Left lung (tissue), 10 donors: ENCODE measurements around the gene RASSF1. TPM values are rescaled to one million over a fixed set of nuclear protein-coding genes. Genes with fewer than 3 reads are reported as not detected.
"Not testable (repeated sequence)": the region's sequence is repeated elsewhere in the genome, so short reads cannot be mapped to it uniquely, and the experiment has no call there.

ENCODE experiments used
- ATAC-seq: fragments of 200-7000 bp; cut with Tn5 transposase; one replicate; pipeline ENCODE4 v1.9.1; 2020; ENCODE audit warnings: moderate library complexity
- DNase-seq, 4 donors: peaks; one replicate each; pipeline ENCODE4 v3.0.0-alpha.2; 2013 to 2020
- H3K27ac ChIP-seq, 2 donors: fragments of 200-600 bp; sonication (generic) in 1 of 2; one replicate each; pipeline versions ENCODE4 v1.5.0 to v1.8.0; 2020 to 2021
- H3K27me3 ChIP-seq, 2 donors: fragments of 200-600 bp; sonication (generic) in 1 of 2; one replicate each; pipeline versions ENCODE4 v1.5.0 to v1.8.0; 2020 to 2021
- H3K36me3 ChIP-seq, 2 donors: fragments of 200-600 bp; sonication (generic) in 1 of 2; one replicate each; pipeline versions ENCODE4 v1.5.0 to v1.8.0; 2020 to 2021
- H3K4me1 ChIP-seq, 2 donors: fragments of 200-600 bp; one replicate each; pipeline ENCODE4 v1.8.0; 2021
- H3K4me3 ChIP-seq, 2 donors: fragments of 200-600 bp; sonication (generic) in 1 of 2; one replicate each; pipeline versions ENCODE4 v1.5.0 to v1.8.0; 2020 to 2021; ENCODE audit warnings: mild to moderate bottlenecking in 1 of 2
- H3K9me3 ChIP-seq, 2 donors: fragments of 200-600 bp; sonication (generic) in 1 of 2; one replicate each; pipeline versions ENCODE4 v1.5.0 to v1.8.0; 2020 to 2021
- CTCF ChIP-seq, 2 donors: fragments of 200-600 bp; sonication (generic) in 1 of 2; IDR thresholded peaks; one replicate each; pipeline versions ENCODE4 v1.5.0 to v1.8.0; 2021; ENCODE audit warnings: antibody characterized with exemption in 2 of 2
- intact Hi-C, 2 donors: fragments of 100-400 bp; cut with DNase I; formaldehyde crosslinking; loops; one replicate each; pipeline versions ENCODE4 v1.11.2 to v1.14.2; 2022
- polyA plus RNA-seq, 6 donors: library from polyadenylated mRNA; unstranded; fragments of 120-200 nt; gene quantifications; one replicate each; pipeline ENCODE4 v1.2.1, GENCODE V29; 2013; ENCODE audit not compliant: insufficient read length in 6 of 6
- total RNA-seq, 2 donors: library from RNA; stranded (reverse); fragmentation: NEBNext Ultra II Directional; extraction: Animal tissue kit (Norgen Biotek cat#: 25700); gene quantifications; one replicate each; pipeline ENCODE4 v1.2.1, GENCODE V29; 2021
- donor health status: DM: no; HTN: yes; CAD: no.
- donor health status: DM: no; HTN: no; CAD: no.

RASSF1 gene
- total and polyA plus RNA-seq, 8 donors, result 24.9 to 40.7 (median 28.8) TPM

- no peak for TF ChIP-seq CTCF (IDR thresholded peaks at IDR 0.05)
- H3K27me3 ChIP-seq, result no peaks in the 10 kb centered on the region
- no peak overlapping the region for H3K27ac ChIP-seq
- DNase-seq (no peak), ATAC-seq (no peak)
- no peak overlapping the region for H3K4me3 ChIP-seq
- H3K9me3 ChIP-seq, result no peaks in the 10 kb centered on the region
- intact Hi-C loops, result no loop called here
- peaks cover 11 to 20% of the 10 kb centered on the region in 2 donors for H3K4me1 ChIP-seq
- H3K36me3 ChIP-seq, result peaks cover 0 to 48% of the 10 kb centered on the region in 2 donors
These were observed 51.5 kb downstream of the RASSF1 start for GRCh38 chr3:50289130-50289529.

GRCh38 chr3:50288387-50289007 is 52.1 kb downstream of the RASSF1 start:
- H3K4me1 ChIP-seq, result peaks cover 11 to 20% of the 10 kb centered on the region in 2 donors
- no peak for ATAC-seq
- intact Hi-C loops, result no loop called here
- no peak for DNase-seq
- H3K27ac ChIP-seq, result no peak overlapping the region
- H3K27me3 ChIP-seq, result no peaks in the 10 kb centered on the region
- no peak overlapping the region for H3K4me3 ChIP-seq
- H3K9me3 ChIP-seq, result no peaks in the 10 kb centered on the region
- peaks cover 0 to 48% of the 10 kb centered on the region in 2 donors for H3K36me3 ChIP-seq
- no peak for TF ChIP-seq CTCF (IDR thresholded peaks at IDR 0.05)

- Histone ChIP-seq H3K9me3 (no peaks in the 10 kb centered on the region), H3K27ac (no peak overlapping the region), H3K36me3 (peaks cover 0 to 48% of the 10 kb centered on the region in 2 donors), H3K27me3 (no peaks in the 10 kb centered on the region), H3K4me3 (no peak overlapping the region), H3K4me1 (peaks cover 5 to 9% of the 10 kb centered on the region in 2 donors)
- no peak for DNase-seq
- intact Hi-C loops, result no loop called here
- ATAC-seq, result no peak
- no peak for TF ChIP-seq CTCF (IDR thresholded peaks at IDR 0.05)
These were observed 53.4 kb downstream of the RASSF1 start for GRCh38 chr3:50287262-50287661.

- intact Hi-C loops, result no loop called here
- DNase-seq (peak in 1 of 4 donors; percentile 65), ATAC-seq (no peak)
- H3K36me3 ChIP-seq, result peaks cover 0 to 48% of the 10 kb centered on the region in 2 donors
- H3K9me3 ChIP-seq, result no peaks in the 10 kb centered on the region
- no peaks in the 10 kb centered on the region for H3K27me3 ChIP-seq
- peaks cover 5 to 7% of the 10 kb centered on the region in 2 donors for H3K4me1 ChIP-seq
- no peak overlapping the region for H3K27ac ChIP-seq
- no peak overlapping the region for H3K4me3 ChIP-seq
- TF ChIP-seq CTCF (IDR thresholded peaks at IDR 0.05), result no peak
These were observed 54.1 kb downstream of the RASSF1 start for GRCh38 chr3:50286322-50287227.

- intact Hi-C loops, H3K4me1 ChIP-seq, H3K27ac ChIP-seq, H3K9me3 ChIP-seq, DNase-seq, H3K27me3 ChIP-seq, H3K4me3 ChIP-seq, ATAC-seq: not testable (repeated sequence)
- peaks cover 0 to 33% of the 10 kb centered on the region in 2 donors for H3K36me3 ChIP-seq
These were observed 56.5 kb downstream of the RASSF1 start for GRCh38 chr3:50284121-50284520.

Other genes starting within 250 kb of the RASSF1 start
- 10 to 100 TPM; 26.0 to 56.2 TPM for gene SEMA3F, start 185.5 kb downstream of the RASSF1 start, total RNA-seq
- 10 to 100 TPM; 43.4 to 52.0 (median 46.7) TPM for gene SEMA3F, start 185.5 kb downstream of the RASSF1 start, polyA plus RNA-seq
- not detected for gene GNAT1, start 149.2 kb downstream of the RASSF1 start, total RNA-seq
- gene GNAT1, start 149.2 kb downstream of the RASSF1 start, polyA plus RNA-seq, result not detected
- under 1 TPM in 1 of 2 donors, not detected in 1; 0.23 TPM for gene SLC38A3, start 135.6 kb downstream of the RASSF1 start, total RNA-seq
- gene SLC38A3, start 135.6 kb downstream of the RASSF1 start, polyA plus RNA-seq, result 10 to 100 TPM in 1 of 6 donors, 1 to 10 TPM in 5; 5.6 to 10.9 (median 8.0) TPM
- 100 to 1,000 TPM; 266 to 381 TPM for gene GNAI2, start 104.6 kb downstream of the RASSF1 start, total RNA-seq
- 100 to 1,000 TPM; 259 to 306 (median 269) TPM for gene GNAI2, start 104.6 kb downstream of the RASSF1 start, polyA plus RNA-seq
- 10 to 100 TPM; 56.8 to 92.7 TPM for gene SEMA3B, start 71.7 kb downstream of the RASSF1 start, total RNA-seq
- 10 to 100 TPM; 20.6 to 30.2 (median 25.6) TPM for gene SEMA3B, start 71.7 kb downstream of the RASSF1 start, polyA plus RNA-seq
- gene LSMEM2, start 61.7 kb downstream of the RASSF1 start, total RNA-seq, result under 1 TPM in 1 of 2 donors, not detected in 1; 0.24 TPM
- under 1 TPM; 0.15 to 0.61 (median 0.42) TPM for gene LSMEM2, start 61.7 kb downstream of the RASSF1 start, polyA plus RNA-seq
- gene IFRD2, start 48.4 kb downstream of the RASSF1 start, total RNA-seq, result 100 to 1,000 TPM in 1 of 2 donors, 10 to 100 TPM in 1; 55.0 to 104 TPM
- gene IFRD2, start 48.4 kb downstream of the RASSF1 start, polyA plus RNA-seq, result 10 to 100 TPM; 29.6 to 48.5 (median 37.5) TPM
- gene HYAL3, start 41.4 kb downstream of the RASSF1 start, total RNA-seq, result 1 to 10 TPM; 4.5 to 4.6 TPM
- gene HYAL3, start 41.4 kb downstream of the RASSF1 start, polyA plus RNA-seq, result 1 to 10 TPM; 2.3 to 5.2 (median 3.8) TPM
- 10 to 100 TPM in 1 of 2 donors, 1 to 10 TPM in 1; 9.5 to 10.9 TPM for gene NAA80, start 41.4 kb downstream of the RASSF1 start, total RNA-seq
- 10 to 100 TPM in 1 of 6 donors, 1 to 10 TPM in 5; 5.6 to 12.7 (median 8.4) TPM for gene NAA80, start 41.4 kb downstream of the RASSF1 start, polyA plus RNA-seq
- gene HYAL1, start 37.3 kb downstream of the RASSF1 start, total RNA-seq, result 10 to 100 TPM; 37.5 to 41.3 TPM
- 1 to 10 TPM; 2.1 to 3.4 (median 2.6) TPM for gene HYAL1, start 37.3 kb downstream of the RASSF1 start, polyA plus RNA-seq
- 100 to 1,000 TPM; 119 to 171 TPM for gene HYAL2, start 18.1 kb downstream of the RASSF1 start, total RNA-seq
- gene HYAL2, start 18.1 kb downstream of the RASSF1 start, polyA plus RNA-seq, result 100 to 1,000 TPM in 1 of 6 donors, 10 to 100 TPM in 5; 67.2 to 113 (median 80.9) TPM
- gene TUSC2, start 12.6 kb downstream of the RASSF1 start, total RNA-seq, result 10 to 100 TPM; 27.8 to 29.6 TPM
- 10 to 100 TPM; 15.2 to 21.1 (median 18.1) TPM for gene TUSC2, start 12.6 kb downstream of the RASSF1 start, polyA plus RNA-seq
- gene ZMYND10, start 4.9 kb upstream of the RASSF1 start, total RNA-seq, result 10 to 100 TPM in 1 of 2 donors, 1 to 10 TPM in 1; 1.6 to 16.3 TPM
- 10 to 100 TPM in 4 of 6 donors, 1 to 10 TPM in 2; 6.2 to 25.5 (median 18.8) TPM for gene ZMYND10, start 4.9 kb upstream of the RASSF1 start, polyA plus RNA-seq
- gene NPRL2, start 9.9 kb upstream of the RASSF1 start, total RNA-seq, result 10 to 100 TPM; 16.1 to 18.7 TPM
- 10 to 100 TPM; 25.2 to 33.3 (median 28.4) TPM for gene NPRL2, start 9.9 kb upstream of the RASSF1 start, polyA plus RNA-seq
- gene CYB561D2, start 10.0 kb upstream of the RASSF1 start, total RNA-seq, result 10 to 100 TPM; 21.3 to 28.3 TPM
- gene CYB561D2, start 10.0 kb upstream of the RASSF1 start, polyA plus RNA-seq, result 10 to 100 TPM in 3 of 6 donors, 1 to 10 TPM in 3; 8.5 to 12.1 (median 10.1) TPM
- 10 to 100 TPM; 37.0 to 39.1 TPM for gene TMEM115, start 18.7 kb upstream of the RASSF1 start, total RNA-seq
- 10 to 100 TPM; 23.3 to 31.4 (median 26.9) TPM for gene TMEM115, start 18.7 kb upstream of the RASSF1 start, polyA plus RNA-seq
- gene CACNA2D2, start 162.8 kb upstream of the RASSF1 start, total RNA-seq, result 10 to 100 TPM; 51.4 to 86.6 TPM
- 10 to 100 TPM; 15.4 to 37.5 (median 27.2) TPM for gene CACNA2D2, start 162.8 kb upstream of the RASSF1 start, polyA plus RNA-seq
- 1 to 10 TPM; 6.2 to 6.6 TPM for gene C3orf18, start 226.9 kb upstream of the RASSF1 start, total RNA-seq
- gene C3orf18, start 226.9 kb upstream of the RASSF1 start, polyA plus RNA-seq, result 10 to 100 TPM; 19.1 to 24.5 (median 21.8) TPM
- 10 to 100 TPM; 24.0 to 27.6 TPM for gene HEMK1, start 228.7 kb upstream of the RASSF1 start, total RNA-seq
- 10 to 100 TPM; 23.5 to 26.3 (median 25.0) TPM for gene HEMK1, start 228.7 kb upstream of the RASSF1 start, polyA plus RNA-seq